Tibial nerve (tissue), 3 donors: ENCODE results near the gene LTV1.
"Not testable (repeated sequence)": the region's sequence is repeated elsewhere in the genome, so short reads cannot be mapped to it uniquely, and the experiment has no call there.

ENCODE experiments used
- CTCF ChIP-seq, 5 experiments: fragments of 200-600 bp in 3 of 5; fragments of 450-650 bp in 2 of 5; sonication (generic) in 3 of 5; IDR thresholded peaks; one replicate each; pipeline ENCODE4 v1.5.1; 2016 to 2019; ENCODE audit warnings: antibody characterized with exemption in 5 of 5, mild to moderate bottlenecking in 3 of 5, moderate library complexity in 2 of 5
- POLR2A ChIP-seq, 2 donors: fragments of 450-650 bp; IDR thresholded peaks; one replicate each; pipeline ENCODE4 v1.6.1; 2017; ENCODE audit warnings: antibody characterized with exemption in 2 of 2, mild to moderate bottlenecking in 2 of 2, moderate library complexity in 2 of 2

- not testable (repeated sequence) for TF ChIP-seq POLR2A, CTCF (IDR thresholded peaks at IDR 0.05)
These were observed 11.9 kb downstream of the LTV1 start for GRCh38 chr6:143855057-143855456.
